GM12864 (cell line): ENCODE data around the gene APOBEC3A.

ENCODE experiments used
- DNase-seq: peaks from one replicate; pipeline ENCODE4 v3.0.0-alpha.2; 2011; ENCODE audit warnings: low read depth
- H3K4me3 ChIP-seq: 2 replicates; pipeline ENCODE4 v1.5.1; 2011; ENCODE audit warnings: mild to moderate bottlenecking, low read depth, low read length, control low read depth
- TF ChIP-seq, protein P1 (sequence below): IDR thresholded peaks from 2 replicates; pipeline ENCODE4 v1.5.1; 2011; ENCODE audit warnings: low read depth, mild to moderate bottlenecking, moderate library complexity, low read length, control low read depth, inconsistent platforms; ENCODE audit errors: missing control alignments

APOBEC3A gene

DNA sequence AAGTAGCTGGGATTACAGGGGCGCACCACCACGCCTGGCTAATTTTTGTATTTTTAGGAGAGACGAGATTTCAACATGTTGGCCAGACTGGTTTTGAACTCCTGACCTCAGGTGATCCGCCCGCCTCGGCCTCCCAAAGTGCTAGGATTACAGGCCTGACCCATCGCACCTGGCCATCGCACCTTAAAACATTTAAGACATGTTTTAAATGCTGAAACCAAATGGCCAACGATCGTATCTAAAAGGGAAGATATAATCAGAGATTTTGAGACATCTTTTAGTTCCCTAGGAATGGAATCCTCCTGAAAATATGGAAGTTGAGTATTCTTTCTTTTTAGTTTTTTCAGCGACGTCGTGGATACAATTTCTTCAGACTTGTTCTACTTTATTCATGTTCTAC is 21.8 kb upstream of the APOBEC3A start:
- no peak overlapping the region for H3K4me3 ChIP-seq
- no peak for DNase-seq
- TF ChIP-seq, protein P1, sequence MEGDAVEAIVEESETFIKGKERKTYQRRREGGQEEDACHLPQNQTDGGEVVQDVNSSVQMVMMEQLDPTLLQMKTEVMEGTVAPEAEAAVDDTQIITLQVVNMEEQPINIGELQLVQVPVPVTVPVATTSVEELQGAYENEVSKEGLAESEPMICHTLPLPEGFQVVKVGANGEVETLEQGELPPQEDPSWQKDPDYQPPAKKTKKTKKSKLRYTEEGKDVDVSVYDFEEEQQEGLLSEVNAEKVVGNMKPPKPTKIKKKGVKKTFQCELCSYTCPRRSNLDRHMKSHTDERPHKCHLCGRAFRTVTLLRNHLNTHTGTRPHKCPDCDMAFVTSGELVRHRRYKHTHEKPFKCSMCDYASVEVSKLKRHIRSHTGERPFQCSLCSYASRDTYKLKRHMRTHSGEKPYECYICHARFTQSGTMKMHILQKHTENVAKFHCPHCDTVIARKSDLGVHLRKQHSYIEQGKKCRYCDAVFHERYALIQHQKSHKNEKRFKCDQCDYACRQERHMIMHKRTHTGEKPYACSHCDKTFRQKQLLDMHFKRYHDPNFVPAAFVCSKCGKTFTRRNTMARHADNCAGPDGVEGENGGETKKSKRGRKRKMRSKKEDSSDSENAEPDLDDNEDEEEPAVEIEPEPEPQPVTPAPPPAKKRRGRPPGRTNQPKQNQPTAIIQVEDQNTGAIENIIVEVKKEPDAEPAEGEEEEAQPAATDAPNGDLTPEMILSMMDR = no peak

DNA sequence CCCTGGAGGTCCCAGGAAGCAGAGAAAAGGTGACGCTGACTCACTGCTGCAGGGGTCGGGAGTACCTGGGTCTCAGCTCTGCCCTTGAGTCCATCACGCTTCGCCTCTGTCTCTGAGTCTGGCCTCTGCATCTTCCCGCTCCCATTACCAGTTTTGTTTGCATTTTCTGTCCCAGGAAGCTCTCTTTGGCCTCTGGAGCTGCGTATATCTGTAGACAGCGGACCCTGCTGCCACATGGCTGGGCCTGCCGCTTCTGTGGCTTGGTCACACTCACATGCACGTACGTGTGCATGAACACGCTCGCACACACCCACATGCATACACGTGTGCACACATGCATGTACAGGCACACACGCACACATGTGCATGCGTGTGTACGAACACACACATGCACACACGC is 20.8 kb upstream of the APOBEC3A start:
- DNase-seq = no peak
- H3K4me3 ChIP-seq = no peak overlapping the region
- TF ChIP-seq, protein P1 = no peak

DNA sequence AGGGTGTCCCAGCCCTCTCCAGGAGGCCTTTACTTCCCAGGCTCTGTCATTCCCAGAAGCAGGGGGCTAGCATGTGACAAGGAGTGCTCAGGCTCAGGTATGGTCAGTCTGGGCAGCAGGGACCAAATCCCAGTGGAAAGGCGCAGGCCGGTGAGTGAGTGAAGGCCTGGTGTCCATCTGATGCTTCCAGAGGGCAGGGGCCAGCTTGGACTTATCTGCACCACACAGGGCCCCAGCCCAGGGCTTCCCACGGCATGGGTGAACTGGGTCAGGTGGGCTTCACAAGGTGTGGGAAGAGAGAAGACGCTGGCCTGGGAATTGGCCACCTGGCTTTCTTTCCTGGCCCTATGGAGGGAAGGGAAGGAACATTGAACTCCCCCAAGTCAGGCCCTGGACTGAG is 20.4 kb upstream of the APOBEC3A start:
- no peak overlapping the region for H3K4me3 ChIP-seq
- no peak for DNase-seq
- TF ChIP-seq, protein P1 = no peak

DNA sequence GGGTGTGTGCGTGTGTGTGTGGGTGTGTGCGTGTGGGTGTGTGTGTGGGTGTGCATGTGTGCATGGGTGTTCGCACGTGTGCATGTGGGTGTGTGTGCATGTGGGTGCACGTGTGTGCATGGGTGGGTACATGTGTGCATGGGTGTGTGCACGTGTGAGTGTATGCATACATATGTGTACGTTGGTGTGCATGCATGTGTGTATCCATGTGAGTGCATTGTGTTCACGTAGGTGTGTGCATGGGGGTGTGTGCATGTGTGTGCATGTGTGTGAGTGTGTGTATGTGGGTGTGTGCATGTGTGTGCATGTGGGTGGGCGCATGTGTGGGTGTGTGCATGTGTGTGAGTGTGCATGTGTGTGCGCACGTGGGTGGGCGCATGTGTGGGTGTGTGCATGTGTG is 19.9 kb upstream of the APOBEC3A start:
- TF ChIP-seq, protein P1 = no peak
- no peak for DNase-seq
- H3K4me3 ChIP-seq = no peak overlapping the region

DNA sequence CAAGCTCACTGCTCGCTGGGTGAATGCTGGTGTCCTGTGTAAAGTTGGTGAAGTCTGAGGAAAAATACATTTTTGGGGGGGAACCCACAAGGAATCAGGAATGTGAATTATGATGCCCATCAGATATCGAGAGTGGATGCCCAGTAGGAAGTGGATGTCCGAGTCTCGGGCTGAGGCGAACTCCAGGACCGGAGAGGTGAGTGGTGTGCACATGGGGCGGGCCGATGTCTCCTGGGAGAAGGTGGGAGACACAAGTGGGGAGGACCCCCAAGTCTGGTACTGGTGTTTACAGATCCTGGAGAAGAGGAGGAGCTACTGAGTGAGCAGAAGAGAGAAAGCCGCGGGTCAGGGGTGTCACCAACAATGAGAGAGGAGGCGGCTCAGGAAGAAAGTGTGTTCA is 19.2 kb upstream of the APOBEC3A start:
- TF ChIP-seq, protein P1 = no peak
- H3K4me3 ChIP-seq = no peak overlapping the region
- DNase-seq = no peak

DNA sequence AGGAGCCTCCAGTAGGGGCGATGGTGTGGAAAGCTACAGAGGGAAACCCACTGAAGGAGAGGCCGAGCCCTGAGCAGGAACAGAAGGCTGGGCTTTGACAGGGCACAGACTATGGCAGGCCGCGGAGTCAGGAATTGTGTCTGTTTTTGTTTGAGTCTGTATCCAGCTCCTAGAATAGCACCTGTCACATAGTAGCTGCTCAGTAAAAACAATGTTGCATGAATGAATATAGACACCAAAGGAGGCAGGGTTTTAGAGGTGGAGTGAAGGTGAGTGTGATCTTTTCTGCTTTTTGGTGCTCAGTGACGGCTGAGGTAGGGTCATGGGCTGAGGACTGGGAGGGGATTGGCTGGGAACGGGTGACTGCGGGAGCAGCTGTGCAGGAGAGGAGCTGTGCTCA is 18.5 kb upstream of the APOBEC3A start:
- no peak overlapping the region for H3K4me3 ChIP-seq
- TF ChIP-seq, protein P1 = no peak
- no peak for DNase-seq

DNA sequence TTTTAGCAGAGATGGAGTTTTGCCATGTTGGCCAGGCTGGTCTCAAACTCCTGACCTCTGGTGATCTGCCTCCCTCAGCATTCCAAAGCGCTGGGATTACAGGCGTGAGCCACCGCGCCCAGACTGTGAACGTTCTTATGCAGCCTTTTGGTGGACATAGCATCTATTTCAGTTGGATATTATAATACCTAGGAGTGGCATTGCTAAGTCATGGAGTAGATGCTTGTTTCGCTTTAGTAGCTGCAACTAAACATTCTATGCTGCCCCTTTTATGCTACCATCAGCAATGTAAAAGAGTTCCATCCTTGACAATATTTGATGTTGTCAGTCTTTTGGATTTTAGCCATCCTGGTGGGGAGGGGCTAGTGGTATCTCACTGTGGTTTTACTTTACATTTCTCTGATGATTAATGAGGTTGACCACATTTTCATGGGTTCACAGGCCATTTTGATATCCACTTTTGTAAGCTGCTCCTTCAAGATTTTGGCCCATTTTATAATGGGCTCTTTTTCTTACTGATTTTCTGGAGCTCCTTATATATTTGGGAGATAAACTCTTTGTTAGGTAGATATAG is 16.5 kb upstream of the APOBEC3A start:
- TF ChIP-seq, protein P1 = no peak
- no peak for DNase-seq
- H3K4me3 ChIP-seq = no peak overlapping the region
